ENCODE measurements around the gene IL22RA2.

GRCh38 chr6:137166247-137167098, 7.0 kb downstream of the IL22RA2 start:
- TF ChIP-seq CTCF (optimal IDR thresholded peaks at IDR 0.05 in 1 of 3, IDR thresholded peaks at IDR 0.05 in 1 of 3, conservative IDR thresholded peaks at IDR 0.05 in 1 of 3; ENCODE audit: extremely low read depth in 1 of 3, insufficient read depth in 2 of 3, low read length in 3 of 3) = no peak
- no peak for TF ChIP-seq EZH2 (IDR thresholded peaks at IDR 0.05; ENCODE audit: low read length)
